Activated CD8-positive, alpha-beta memory T cell treated with anti-CD3 and anti-CD28 coated beads for 36 hours (primary cell): ENCODE results near the gene RERE. TPM values are rescaled to one million over a fixed set of nuclear protein-coding genes. Genes with fewer than 3 reads are reported as not detected.
"Not testable (repeated sequence)": the region's sequence is repeated elsewhere in the genome, so short reads cannot be mapped to it uniquely, and the experiment has no call there.

Experiments
- CTCF ChIA-PET: fragments of 350-600 bp; sonication (Branson Sonifier 250); formaldehyde crosslinking; loops from one replicate; lab custom pipeline; 2021; ENCODE audit warnings: antibody characterized with exemption; lab: Charles Lee
- POLR2A ChIA-PET: fragments of 350-600 bp; sonication (Branson Sonifier 250); formaldehyde crosslinking; loops from one replicate; lab custom pipeline; 2021; ENCODE audit warnings: antibody characterized with exemption; lab: Charles Lee
- total RNA-seq, 2 experiments: library from RNA; stranded (reverse); gene quantifications; one replicate each; pipeline ENCODE4 v1.2.3, GENCODE V29; 2021

Gene RERE
- total RNA-seq, 2 experiments from 2014 or later = 32.9 to 33.6 TPM

DNA sequence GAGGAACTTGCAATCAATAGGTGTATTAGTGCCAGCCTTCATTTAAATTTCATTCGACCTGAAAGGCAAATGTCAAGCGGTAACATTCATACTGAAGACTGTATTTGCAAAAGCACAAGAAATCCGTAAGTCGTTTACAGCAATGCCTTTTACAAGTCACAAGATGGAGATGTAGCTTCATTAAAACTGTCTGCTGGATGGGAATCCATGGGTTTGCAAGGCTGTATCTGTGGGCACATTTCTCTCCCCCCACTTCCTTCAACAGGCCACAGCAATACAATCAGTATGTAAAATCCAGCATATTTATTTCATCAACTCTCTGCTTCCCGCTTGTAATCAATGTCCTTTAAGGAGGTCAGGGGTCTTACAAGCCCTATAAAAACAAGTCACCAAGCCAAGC, 352.4 kb downstream of the RERE start:
- ChIA-PET POLR2A (no interaction called here), CTCF (no interaction called here)

DNA sequence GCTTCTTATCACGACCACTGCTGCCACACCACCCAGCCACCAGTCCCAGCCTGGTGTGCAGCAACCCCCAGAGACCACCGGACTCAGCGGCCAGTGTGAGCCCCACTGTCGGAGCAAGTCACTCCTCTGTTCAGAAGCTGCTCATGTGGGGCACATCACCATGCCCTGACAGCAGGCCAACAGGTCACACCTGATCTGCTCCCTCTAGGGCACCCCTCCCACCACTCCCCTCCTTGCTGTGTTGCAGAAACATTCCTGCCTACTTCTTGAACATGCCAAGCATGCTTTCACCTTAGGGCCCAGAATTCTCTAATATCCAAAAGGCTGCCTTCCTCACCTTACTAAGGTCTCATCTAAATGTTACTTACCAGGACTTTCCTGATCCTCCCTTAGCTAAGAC, 353.1 kb downstream of the RERE start:
- POLR2A ChIA-PET = no interaction called here
- CTCF ChIA-PET = no interaction called here

DNA sequence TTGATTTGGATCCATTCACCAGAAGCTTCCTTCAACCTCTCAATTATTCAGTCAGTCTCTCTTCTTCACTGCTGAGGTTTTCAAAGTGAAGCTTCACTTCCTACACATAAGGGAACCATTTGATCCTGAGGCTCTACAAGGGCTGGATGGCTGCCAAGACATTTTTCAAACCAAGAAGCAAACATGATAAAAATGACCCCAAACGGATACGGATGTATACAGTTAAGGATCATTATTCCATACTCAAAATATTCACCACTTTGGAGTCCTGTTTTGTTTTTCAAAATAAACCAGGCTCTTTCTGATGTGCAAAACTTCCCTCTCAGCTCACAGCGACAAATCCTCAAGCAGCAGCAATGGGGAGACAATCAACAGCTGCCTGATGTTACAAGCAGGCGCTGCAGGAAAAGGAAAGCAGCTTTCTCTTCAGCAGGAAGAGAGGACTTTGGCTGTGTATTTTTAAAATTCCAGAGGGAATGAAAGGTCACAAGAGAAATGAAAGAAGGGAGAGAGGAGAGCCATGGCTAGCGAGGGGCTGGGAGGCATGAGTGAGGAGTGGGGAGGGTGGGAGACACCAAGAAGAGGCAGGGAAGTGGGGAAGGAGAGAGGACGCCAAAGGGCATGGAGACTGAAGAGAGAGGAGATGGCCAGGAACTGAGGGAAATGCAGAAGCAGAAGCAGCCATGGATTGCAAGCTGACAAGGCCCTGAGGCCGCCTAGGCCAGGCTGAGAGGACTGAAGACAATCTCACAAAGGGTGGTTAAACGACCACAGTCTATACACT, 354.1 kb downstream of the RERE start:
- POLR2A ChIA-PET = no interaction called here
- CTCF ChIA-PET = no interaction called here

DNA sequence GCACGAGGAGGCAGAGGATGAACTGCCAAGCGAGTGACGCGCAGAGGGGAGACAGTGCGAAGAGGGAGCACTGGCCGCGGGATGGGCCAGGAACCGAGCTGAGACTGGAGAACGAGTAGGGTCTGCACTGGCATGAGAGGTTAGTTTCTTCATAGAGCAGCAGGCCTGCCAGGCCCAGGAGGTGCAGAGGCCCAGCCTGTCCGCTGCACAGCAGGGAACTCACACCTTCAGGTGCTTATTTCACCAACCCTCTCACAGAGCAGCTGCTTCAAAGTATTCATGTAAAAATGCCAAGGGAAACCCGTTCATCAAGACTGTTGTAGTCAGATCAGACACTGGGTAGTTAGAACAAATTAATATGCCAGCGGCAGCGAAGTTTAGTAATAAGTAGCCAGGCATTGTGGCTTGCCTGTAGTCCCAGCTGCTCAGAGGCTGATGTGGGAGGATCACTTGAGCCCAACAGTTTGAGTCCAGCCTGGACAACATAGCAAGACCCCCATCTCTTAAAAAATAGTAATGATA, 355.0 kb downstream of the RERE start:
- CTCF ChIA-PET = no interaction called here
- POLR2A ChIA-PET = no interaction called here

DNA sequence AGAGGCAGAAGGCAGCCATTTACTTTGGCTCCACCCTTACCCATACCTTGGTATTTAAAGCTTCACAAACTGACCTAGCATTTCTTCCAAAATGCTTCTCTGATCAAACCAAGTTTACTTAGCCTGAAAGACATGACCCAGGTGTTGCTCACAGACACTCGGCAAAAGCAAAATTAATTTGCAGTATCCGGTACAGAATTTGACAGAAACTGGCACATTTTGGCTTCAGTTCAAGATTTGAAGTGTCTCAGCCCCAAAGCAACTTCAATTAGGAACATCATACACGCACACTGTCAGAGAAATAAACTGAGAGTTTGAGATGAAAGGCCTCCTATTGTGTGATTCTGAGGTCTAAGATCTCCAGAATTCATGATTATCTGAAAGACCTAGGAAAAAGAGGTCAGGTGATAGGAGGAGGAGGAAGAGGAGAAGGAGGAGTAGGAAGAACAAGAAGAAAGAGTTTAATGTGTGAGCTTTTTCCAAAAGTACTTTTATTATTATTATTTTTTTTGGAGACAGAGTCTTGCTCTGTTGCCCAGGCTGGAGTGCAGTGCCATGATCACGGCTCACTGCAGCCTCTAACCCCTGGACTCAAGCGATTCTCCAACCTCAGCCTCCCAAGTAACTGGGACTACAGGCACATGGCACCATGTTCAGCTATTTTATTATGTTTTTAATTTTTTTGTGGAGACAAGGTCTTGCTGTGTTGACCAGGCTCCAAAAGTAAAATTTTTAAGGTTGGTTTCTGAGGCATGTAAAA, 355.9 kb downstream of the RERE start:
- ChIA-PET CTCF (interaction anchor here (0.8 kb wide), 1 partner anchor 213 kb away, joined by 3 read pairs; no protein-coding TSS in a partner anchor), POLR2A (no interaction called here)

DNA sequence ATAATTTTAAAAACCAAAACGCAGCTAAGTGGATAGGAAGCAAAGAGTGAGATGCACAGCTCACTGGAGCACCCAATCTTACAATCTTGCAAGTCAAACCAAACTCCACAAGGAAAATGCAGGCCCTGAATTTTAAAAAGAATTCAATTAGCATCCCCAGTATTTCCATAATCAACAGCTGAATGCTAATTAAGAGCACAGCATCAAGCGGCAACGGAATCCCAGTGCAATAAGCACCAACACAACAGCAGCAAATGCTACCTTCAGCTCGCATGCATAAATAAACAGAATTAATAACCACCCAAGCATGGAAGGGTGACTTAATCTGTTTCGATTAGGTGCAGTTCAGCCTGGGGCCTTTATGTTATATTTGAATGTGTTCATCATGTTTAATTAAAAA, 356.7 kb downstream of the RERE start:
- POLR2A ChIA-PET = no interaction called here

DNA sequence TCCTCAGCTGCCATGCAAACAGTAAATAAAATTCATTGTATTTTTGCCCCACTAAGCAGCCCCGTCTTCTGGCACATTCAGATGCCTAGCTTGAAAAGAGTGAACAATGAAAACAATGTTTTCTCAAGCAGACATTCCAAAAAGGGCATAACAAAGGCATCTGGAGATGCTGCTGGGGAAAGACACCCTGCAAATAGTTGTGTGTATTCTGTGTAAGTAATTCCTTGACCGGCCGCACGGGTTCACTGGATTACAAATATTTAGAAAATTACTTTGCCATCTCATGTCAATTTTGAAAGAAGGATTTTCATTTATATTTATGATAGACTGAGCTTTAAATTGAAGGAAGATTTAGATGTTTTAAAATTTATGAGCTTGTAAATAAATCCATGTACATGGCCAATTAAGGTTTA, 357.3 kb downstream of the RERE start:
- POLR2A ChIA-PET = no interaction called here
- CTCF ChIA-PET = no interaction called here

More for the DNA sequence above, 356.7 kb downstream of the RERE start:
- CTCF ChIA-PET = interaction anchor here (0.8 kb wide), 1 partner anchor 213 kb away, joined by 3 read pairs; no protein-coding TSS in a partner anchor

DNA sequence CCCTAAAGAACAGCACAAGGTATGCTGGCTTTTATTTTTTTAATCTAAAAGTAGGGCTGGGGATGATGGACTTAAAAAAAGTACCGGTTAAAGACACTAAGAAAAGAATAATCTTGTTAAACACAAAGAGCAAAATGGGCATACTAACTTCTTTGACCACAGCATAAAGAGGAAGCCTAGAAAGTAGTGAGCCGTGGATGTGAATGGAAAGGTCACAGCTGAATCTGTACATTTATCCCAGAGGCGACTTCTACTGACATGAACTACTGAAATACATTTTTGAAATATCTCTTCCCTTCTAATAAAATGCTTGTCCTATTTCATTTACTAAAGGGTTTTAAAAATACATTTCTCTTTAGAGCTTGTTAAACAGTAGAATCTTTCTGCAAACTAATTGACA, 358.8 kb downstream of the RERE start:
- CTCF ChIA-PET = interaction anchor here (0.7 kb wide), 1 partner anchor 144 kb away, joined by 3 read pairs; no protein-coding TSS in a partner anchor
- POLR2A ChIA-PET = no interaction called here

DNA sequence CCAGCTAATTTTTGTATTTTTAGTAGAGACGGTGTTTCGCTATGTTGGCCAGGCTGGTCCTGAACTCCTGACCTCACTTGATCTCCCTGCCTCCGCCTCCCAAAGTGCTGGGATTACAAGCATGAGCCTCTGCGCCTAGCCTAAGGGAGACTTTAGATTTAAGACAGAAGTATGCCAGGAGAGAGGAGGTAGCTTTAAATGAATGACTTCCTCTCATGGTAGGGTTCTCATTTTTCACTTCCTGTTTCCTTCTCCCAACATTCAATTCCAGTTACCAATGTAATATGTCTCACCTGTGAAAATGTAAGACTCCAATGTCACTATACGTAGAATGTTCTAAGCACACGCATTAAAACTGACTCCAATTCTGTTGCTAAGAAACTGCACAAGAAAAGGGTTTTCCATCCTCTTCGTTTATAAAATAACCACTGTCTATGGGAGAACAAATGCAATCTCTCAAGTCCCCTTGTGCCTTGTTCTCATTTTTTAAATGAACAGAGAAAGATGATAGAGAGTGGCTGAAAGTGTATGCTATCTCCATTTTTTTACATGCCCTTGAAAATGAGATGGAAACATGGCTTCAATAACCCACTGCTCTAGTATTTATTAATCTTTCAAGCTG, 359.6 kb downstream of the RERE start:
- CTCF ChIA-PET = no interaction called here
- POLR2A ChIA-PET = no interaction called here

DNA sequence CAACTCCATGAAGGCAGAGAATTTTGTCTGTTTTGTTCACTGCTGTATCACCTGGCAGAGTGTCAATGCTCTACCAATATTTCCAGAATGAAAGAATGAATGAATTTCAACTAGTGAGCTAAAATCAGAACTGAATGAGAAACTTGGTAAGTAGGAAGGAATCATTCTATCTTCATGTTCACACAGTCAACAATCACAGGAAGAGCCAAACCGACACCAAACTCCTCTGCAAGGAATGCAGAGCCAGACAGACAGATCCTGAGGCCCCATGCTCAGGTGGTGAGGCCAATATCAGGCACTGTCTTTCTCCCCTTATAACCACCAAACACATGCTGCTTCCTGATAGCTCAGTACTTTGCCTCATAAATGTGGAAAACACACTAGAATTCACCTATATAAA, 360.4 kb downstream of the RERE start:
- ChIA-PET POLR2A (no interaction called here), CTCF (no interaction called here)

DNA sequence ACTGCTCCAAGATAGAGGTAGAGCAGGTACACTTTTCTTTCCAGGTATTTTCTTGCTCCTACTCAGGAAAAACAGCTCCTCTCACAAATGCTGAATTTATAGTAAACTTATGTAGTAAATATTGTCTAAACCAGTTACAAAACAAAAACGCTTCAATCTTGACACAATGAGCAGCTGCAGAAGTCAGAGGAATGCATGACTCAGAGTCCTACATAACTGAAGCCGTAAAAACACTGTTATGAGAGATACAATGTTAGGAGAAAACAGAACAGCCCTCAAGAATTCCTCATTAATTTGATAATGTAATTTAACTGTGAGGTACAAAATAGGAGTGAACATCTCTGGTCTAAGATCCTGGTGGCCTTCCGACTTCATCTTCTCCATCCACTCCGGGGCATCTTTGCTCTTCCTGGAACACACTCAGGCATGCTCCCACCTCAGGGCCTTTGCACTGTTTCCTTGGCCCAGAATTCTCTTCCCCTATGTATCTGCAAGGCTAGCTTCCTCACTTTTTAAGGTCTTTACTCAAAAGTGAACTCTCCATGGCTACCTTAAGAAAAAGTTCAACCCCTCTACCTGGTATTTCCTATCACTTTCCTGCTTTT, 361.0 kb downstream of the RERE start:
- ChIA-PET POLR2A (no interaction called here), CTCF (no interaction called here)

DNA sequence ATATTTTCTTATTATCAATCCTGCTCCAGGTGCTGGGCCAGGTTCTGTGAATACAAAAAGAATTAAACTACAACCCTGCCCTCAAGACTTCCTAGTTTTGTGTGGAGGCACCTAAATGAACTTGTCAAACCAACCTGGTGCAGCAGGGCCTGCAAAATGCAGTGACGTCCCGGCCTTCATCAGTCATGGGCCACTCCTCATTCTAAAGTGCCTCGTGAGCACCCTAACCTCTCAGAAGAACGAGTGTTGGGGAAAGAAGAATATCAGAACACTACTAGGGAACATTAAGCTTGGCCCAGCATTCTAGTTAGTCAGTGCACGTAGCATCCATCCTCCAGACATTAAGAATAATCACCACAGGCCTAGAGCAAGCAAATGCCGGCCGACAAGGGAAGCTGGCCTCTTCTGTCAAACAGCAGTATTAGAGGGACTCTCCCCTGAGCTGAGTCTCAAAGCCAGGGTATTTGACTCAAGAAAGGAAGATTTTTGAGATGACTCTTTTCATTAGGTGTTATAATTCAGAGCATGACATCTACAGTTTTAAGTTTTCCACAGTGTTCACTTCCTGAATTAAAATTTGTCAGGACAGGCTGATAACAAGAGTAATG, 361.6 kb downstream of the RERE start:
- ChIA-PET POLR2A (no interaction called here), CTCF (no interaction called here)

DNA sequence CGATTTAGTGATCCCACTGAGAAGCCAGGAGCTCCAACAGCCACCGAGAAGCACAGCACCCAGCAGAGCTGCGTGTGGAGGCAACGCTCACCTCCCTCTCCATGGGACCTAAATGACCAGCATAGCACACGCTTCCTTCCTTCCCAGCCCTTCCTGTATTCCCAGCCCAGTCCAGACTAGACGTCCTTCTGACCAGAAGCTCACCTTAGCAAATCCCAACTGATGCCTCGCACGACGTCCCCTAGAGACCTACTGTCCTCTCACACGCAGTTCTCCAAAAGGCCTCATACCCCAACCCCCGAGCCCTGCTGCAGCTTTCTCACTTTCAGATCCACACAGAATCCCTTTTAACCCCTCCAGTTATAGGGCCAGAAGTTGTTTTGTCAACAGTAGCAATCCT, 367.1 kb downstream of the RERE start:
- ChIA-PET POLR2A (no interaction called here), CTCF (interaction anchor here (0.6 to 1.2 kb wide), 2 partner anchors 144 to 277 kb away, joined by 3 read pairs; no protein-coding TSS in a partner anchor)

DNA sequence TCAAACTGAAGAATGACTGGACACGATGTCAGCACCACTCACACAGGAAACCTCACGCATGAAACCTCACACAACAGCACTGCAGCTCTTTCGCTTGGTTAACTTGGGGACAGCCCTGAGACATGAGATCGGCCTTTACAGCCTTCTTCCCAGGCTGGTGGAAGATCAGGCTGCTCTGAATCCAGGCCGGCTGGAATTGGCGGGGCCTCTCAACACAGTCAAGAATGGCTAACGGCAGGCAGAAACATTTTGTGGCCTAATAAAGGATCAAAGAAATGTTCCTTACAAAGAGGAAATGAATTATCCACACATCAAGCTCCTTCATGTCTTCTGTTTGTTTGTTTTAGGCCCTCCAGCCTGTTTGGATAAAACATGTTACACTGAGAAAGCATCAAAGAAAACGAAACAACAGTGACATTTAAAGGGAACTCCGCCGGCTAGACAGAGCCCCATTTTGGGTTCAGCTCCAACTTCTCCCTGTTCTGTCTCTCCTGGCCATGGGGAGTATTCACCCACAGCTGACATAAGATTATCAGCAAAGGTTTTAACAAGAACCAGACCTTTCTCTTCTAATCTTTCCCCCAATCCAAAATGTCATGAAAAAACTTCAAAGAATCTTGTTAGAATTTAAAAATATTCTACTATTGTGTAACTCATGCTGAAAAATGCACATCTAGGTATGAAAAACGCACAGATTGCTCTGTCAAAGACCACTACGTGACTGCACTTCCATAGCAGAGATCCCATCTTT, 368.4 kb downstream of the RERE start:
- POLR2A ChIA-PET = no interaction called here
- CTCF ChIA-PET = no interaction called here

DNA sequence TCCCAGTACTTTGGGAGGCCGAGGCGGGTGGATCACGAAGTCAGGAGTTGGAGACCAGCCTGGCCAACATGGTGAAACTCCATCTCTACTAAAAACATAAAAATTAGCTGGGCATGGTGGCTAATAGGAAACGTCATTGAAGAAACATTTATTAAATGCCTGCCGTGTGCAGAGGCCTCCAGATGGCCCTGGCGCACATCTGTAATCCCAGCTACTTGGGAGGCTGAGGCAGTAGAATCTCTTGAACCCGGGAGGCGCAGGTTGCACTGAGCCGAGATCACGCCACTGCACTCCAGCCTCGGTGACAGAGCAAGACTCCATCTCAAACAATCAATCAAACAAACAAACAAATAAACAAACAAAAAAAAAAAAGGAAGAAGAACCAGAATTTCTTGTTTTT, 368.9 kb downstream of the RERE start:
- CTCF ChIA-PET = not testable (repeated sequence)

DNA sequence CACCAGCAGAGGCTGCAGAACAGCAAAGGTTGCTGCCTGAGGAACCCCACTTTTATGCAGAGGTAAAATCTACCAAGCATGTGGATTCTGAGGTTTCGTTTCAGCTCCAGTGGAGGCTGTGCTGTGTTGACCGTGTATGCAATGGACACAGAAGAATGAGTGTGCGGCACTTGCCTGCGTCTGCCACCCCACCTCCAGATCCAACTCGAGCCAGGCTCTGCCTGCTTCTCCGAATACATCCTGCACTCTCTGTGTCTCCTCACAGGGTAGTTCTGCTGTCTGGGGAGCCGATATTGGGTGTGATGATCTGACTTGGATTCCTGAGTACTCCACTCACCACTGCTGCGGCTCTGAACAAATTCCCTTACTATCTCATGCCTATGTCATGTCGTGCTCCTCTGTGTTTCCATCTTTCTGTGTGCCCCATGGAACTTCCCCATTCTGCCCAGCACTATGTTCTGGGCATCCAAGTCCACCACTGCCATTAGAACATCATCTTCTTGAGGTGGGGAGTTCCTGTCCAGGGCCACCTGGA, 369.8 kb downstream of the RERE start:
- ChIA-PET POLR2A (no interaction called here), CTCF (no interaction called here)

More for the DNA sequence above, 368.9 kb downstream of the RERE start:
- POLR2A ChIA-PET = not testable (repeated sequence)

DNA sequence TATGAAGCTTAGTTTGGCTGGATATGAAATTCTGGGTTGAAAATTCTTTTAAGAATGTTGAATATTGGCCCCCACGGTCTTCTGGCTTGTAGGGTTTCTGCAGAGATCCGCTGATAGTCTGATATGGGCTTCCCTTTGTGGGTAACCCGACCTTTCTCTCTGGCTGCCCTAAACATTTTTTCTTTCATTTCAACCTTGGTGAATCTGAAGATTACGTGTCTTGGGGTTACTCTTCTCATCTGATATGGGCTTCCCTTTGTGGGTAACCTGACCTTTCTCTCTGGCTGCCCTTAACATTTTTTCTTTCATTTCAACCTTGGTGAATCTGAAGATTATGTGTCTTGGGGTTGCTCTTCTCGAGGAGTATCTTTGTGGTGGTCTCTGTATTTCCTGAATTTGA, 371.3 kb downstream of the RERE start:
- POLR2A ChIA-PET, CTCF ChIA-PET: not testable (repeated sequence)

DNA sequence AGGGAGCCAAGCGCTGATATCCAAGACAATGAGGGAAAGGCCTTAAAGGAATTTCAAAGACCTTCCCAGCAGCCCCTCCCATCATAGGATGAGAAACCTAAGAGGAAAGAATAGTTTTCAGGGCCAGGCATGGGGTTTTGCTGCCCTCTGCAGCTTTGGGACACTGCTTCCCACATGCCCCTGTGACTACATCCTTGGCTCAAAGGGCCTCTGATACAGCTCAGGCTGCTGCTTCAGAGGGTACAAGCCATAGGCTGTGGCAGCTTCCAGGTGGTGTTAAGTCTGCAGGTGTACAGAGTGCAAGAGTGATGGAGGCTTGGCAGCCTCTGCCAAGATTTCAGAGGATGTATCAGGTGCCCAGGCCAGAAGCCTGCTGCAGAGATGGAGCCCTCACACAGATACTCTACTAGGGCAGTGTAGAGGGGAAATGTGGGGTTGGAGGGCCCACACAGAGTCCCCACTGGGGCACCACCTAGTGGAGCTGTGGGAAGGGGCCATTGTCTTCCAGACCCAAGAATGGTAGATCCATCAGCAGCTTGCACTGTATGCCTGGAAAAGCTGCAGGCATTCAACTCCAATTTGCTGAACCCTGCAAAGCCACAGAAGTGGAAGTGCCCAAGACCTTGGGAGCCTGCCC, 373.8 kb downstream of the RERE start:
- POLR2A ChIA-PET = no interaction called here
- CTCF ChIA-PET = interaction anchor here (0.5 to 0.7 kb wide), 2 partner anchors 39 to 82 kb away, joined by 3 to 4 read pairs; no protein-coding TSS in a partner anchor
